Measurements from ENCODE around the gene APOBEC2.

GRCh38 chr6:41078101-41078500 lies 25.1 kb downstream of the APOBEC2 start:
- TF ChIP-seq POLR2AphosphoS5 (IDR thresholded peaks at IDR 0.05; ENCODE audit: low read depth, low read length) = no peak
- no peak for TF ChIP-seq POLR2A (IDR thresholded peaks at IDR 0.05; ENCODE audit: low read depth, low read length)

All from GM12891 (cell line).